HFF-Myc (cell line): ENCODE measurements around the gene SH3BGRL2.

ENCODE experiments used
- DNase-seq: peaks from one replicate; pipeline ENCODE4 v3.0.0-alpha.2; 2011; ENCODE audit warnings: low read depth; ENCODE audit errors: extremely low read depth
- H3K4me3 ChIP-seq: replicated peaks from 2 replicates; pipeline ENCODE4 v1.5.1; 2011; ENCODE audit warnings: low read depth, mild to moderate bottlenecking, control low read depth, low read length
- CTCF ChIP-seq: IDR thresholded peaks from 2 replicates; pipeline ENCODE4 v1.5.1; 2012; ENCODE audit warnings: mild to moderate bottlenecking, low read depth, low read length, control low read depth; ENCODE audit errors: missing control alignments

Gene SH3BGRL2

GRCh38 chr6:79687759-79688158 lies 56.6 kb downstream of the SH3BGRL2 start:
- DNase-seq, result no peak
- TF ChIP-seq CTCF, result no peak
- no peak overlapping the region for H3K4me3 ChIP-seq

- no peak for TF ChIP-seq CTCF
- no peak for DNase-seq
- no peak overlapping the region for H3K4me3 ChIP-seq
Observed at GRCh38 chr6:79694156-79694555, 63.0 kb downstream of the SH3BGRL2 start.

- no peak overlapping the region for H3K4me3 ChIP-seq
- DNase-seq, result no peak
- peak; percentile 33 for TF ChIP-seq CTCF
Observed at GRCh38 chr6:79694623-79695343, 63.7 kb downstream of the SH3BGRL2 start.

- no peak overlapping the region for H3K4me3 ChIP-seq
- DNase-seq, result no peak
- no peak for TF ChIP-seq CTCF
Observed at GRCh38 chr6:79697430-79697829, 66.3 kb downstream of the SH3BGRL2 start.

GRCh38 chr6:79699606-79700005 lies 68.5 kb downstream of the SH3BGRL2 start:
- TF ChIP-seq CTCF, result no peak
- H3K4me3 ChIP-seq, result no peak overlapping the region
- no peak for DNase-seq

GRCh38 chr6:79702691-79703090 lies 71.6 kb downstream of the SH3BGRL2 start:
- H3K4me3 ChIP-seq, result no peak overlapping the region
- TF ChIP-seq CTCF, result no peak
- DNase-seq, result no peak

GRCh38 chr6:79704200-79704599 lies 73.1 kb downstream of the SH3BGRL2 start:
- TF ChIP-seq CTCF, result no peak
- DNase-seq, result no peak
- H3K4me3 ChIP-seq, result no peak overlapping the region
